Lower leg skin (tissue), 4 donors: Measurements from ENCODE around the gene EIPR1. TPM values are rescaled to one million over a fixed set of nuclear protein-coding genes. Genes with fewer than 3 reads are reported as not detected.

Experiments used
- DNase-seq, 2 donors: peaks; one replicate each; pipeline ENCODE4 v3.0.0-alpha.2; 2019; ENCODE audit warnings: low spot score in 2 of 2
- H3K4me3 ChIP-seq: fragments of 200-600 bp; sonication (generic); 2 replicates; pipeline ENCODE4 v1.5.1; 2017; ENCODE audit warnings: mild to moderate bottlenecking, low read depth; ENCODE audit not compliant: poor library complexity, severe bottlenecking
- CTCF ChIP-seq, 3 donors: fragments of 450-650 bp; IDR thresholded peaks; one replicate each; pipeline ENCODE4 v1.5.1; 2016; ENCODE audit warnings: antibody characterized with exemption in 3 of 3, mild to moderate bottlenecking in 3 of 3, moderate library complexity in 2 of 3
- POLR2A ChIP-seq, 2 donors: fragments of 450-650 bp; IDR thresholded peaks; one replicate each; pipeline ENCODE4 v1.6.1; 2016 to 2017; ENCODE audit warnings: antibody characterized with exemption in 2 of 2, mild to moderate bottlenecking in 1 of 2, moderate library complexity in 1 of 2
- WGBS, 2 donors: methylation state at CpG; one replicate each; pipeline ENCODE4 v1.1.5; 2018; 5-methylcytosine and 5-hydroxymethylcytosine counted together
- intact Hi-C: fragments of 100-400 bp; cut with DNase I; formaldehyde crosslinking; loops from one replicate; pipeline ENCODE4 v1.15.0; 2023; ENCODE audit warnings: low total_unique reads
- total RNA-seq, 4 donors: library from RNA; depleted of rRNA; stranded (reverse); fragments of >200 nt; gene quantifications; one replicate each; pipeline ENCODE4 v1.1.0, GENCODE V29; 2016

Gene EIPR1
- total RNA-seq, 4 donors from 2014 or later, result 11.8 to 44.7 (median 26.9) TPM

DNA sequence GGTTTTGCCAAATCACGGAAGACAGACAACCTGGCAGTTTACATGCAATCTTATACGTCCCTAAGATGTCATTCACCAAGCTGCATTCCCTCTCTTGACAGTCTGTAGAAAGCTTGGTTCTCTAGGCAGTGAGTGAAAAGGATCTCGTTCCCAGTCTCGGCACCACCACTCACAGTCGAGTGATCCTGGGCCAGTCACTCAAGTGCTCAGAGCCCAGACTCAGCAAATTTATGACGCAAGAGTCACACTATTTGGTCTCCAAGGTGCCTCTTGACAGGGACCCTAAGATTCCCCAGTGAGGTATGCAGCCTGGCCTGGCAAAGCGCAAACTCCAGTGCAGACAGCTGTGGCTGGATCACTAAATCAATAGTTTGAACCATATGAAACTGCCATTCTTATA is 77.9 kb downstream of the EIPR1 start:
- H3K4me3 ChIP-seq, result no peak overlapping the region
- TF ChIP-seq POLR2A (IDR thresholded peaks at IDR 0.05) (no peak), CTCF (IDR thresholded peaks at IDR 0.05) (no peak)
- no peak for DNase-seq
- intact Hi-C loops, result no loop called here
- WGBS, 2 donors, result 97 to 99% methylated on average over 7 of the region's 7 CpGs

DNA sequence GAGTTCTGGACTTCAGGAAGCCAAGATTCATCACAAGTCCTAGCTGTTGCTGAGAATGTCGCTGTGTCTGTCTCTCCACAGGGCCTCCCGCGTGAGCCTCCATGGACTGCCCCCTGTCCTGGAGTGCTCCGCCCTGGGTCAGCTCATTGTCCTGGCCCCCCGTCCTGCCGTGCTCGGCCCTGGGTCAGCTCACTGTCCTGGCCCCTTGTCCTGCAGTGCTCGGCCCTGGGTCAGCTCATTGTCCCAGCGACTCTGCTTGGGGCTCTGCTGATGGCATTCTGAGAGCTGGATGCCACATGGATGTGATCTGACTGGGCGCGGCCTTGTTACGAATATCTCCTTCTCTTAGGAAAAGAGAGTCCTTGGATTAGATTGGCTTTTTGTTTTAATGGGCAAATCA is 78.5 kb downstream of the EIPR1 start:
- DNase-seq, result no peak
- no peak overlapping the region for H3K4me3 ChIP-seq
- no peak for TF ChIP-seq POLR2A (IDR thresholded peaks at IDR 0.05)
- no peak for TF ChIP-seq CTCF (IDR thresholded peaks at IDR 0.05)
- intact Hi-C loops, result no loop called here
- WGBS, 2 donors, result 97 to 98% methylated on average over 12 of the region's 12 CpGs

- no peak overlapping the region for H3K4me3 ChIP-seq
- TF ChIP-seq POLR2A (IDR thresholded peaks at IDR 0.05) (no peak), CTCF (IDR thresholded peaks at IDR 0.05) (no peak)
- intact Hi-C loops, result no loop called here
- 88 to 93% methylated on average over 7 of the region's 7 CpGs for WGBS, 2 donors
- DNase-seq, result no peak
Observed at GRCh38 chr2:3298191-3298590, 79.4 kb downstream of the EIPR1 start.

GRCh38 chr2:3297523-3297922 is 80.1 kb downstream of the EIPR1 start:
- no peak for DNase-seq
- 97% methylated on average over 6 of the region's 6 CpGs for WGBS, 2 donors
- TF ChIP-seq POLR2A (IDR thresholded peaks at IDR 0.05) (no peak), CTCF (IDR thresholded peaks at IDR 0.05) (no peak)
- no peak overlapping the region for H3K4me3 ChIP-seq
- intact Hi-C loops, result no loop called here

GRCh38 chr2:3296182-3296972 is 81.2 kb downstream of the EIPR1 start:
- intact Hi-C loops, result no loop called here
- 83 to 84% methylated on average over 4 of the region's 4 CpGs for WGBS, 2 donors
- TF ChIP-seq CTCF (IDR thresholded peaks at IDR 0.05) (no peak), POLR2A (IDR thresholded peaks at IDR 0.05) (no peak)
- no peak overlapping the region for H3K4me3 ChIP-seq
- DNase-seq, result peak in 1 of 2 donors; percentile 23

- TF ChIP-seq CTCF (IDR thresholded peaks at IDR 0.05) (no peak), POLR2A (IDR thresholded peaks at IDR 0.05) (no peak)
- intact Hi-C loops, result no loop called here
- H3K4me3 ChIP-seq, result no peak overlapping the region
- 61% methylated on average over 4 of the region's 4 CpGs for WGBS, 2 donors
- no peak for DNase-seq
Observed at GRCh38 chr2:3294493-3294892, 83.1 kb downstream of the EIPR1 start.
